GM19328 (cell line): ENCODE data around the gene PLCB4.

Source experiments
- ATAC-seq: cut with Tn5 transposase; IDR thresholded peaks from one replicate; pipeline ENCODE4 v1.9.1; 2021; ENCODE audit warnings: mild to moderate bottlenecking, moderate library complexity; ENCODE audit not compliant: unreplicated experiment

PLCB4 gene

DNA sequence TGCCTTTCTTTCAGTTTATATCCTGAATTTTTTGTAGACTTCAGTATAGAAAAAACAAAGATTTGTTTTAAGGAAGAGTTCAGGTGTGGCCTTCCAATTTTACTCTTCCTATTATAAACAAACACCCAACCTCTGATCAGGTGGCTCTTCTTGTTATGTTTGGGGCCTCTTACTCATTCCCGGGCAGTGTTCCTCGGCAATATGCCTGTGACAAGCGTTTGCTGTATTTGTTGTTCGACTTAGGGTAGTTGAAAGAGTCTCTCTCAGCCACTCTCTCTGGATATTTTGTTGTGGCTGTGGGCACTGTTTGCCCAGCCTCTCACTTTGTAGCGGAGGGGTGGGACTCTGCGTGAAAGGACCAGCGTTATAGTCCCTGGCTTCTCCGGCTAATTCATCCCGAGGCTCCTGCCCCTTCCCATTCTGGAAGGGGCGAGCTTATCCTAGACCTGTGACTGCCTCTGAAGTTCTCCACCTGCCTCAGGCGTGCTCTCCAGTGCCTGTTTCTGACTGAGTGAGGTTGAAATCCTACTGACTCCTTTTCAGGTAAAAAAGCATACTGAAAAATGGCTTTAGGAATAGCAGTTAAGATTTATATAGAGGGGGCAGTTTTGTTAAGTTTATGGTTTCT, 97.4 kb downstream of the PLCB4 start:
- ATAC-seq, result no peak

GRCh38 chr20:9169409-9169808, 100.5 kb downstream of the PLCB4 start:
- ATAC-seq, result no peak

DNA sequence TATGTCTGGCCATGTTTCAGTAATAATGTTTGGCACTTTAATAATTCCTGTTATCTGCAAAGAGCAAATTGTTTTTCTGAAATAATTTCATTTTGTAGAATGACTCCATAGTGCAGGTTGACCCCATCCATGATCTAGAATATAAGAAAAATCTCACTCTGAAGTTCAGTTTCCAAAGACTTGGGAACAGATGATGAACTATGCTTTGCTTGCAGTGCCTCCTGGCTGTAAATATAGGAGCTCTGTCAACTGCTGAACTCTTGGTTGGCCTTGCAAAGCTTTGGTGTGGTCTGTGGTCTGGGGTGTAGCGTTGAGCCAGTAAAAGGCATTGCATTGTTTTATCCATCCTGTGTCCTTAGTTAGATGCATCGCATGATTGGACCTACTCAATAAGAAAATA, 104.0 kb downstream of the PLCB4 start:
- ATAC-seq, result no peak

- no peak for ATAC-seq
These were observed 108.4 kb downstream of the PLCB4 start for GRCh38 chr20:9177278-9177677.

GRCh38 chr20:9179193-9179802, 110.4 kb downstream of the PLCB4 start:
- ATAC-seq, result no peak

GRCh38 chr20:9179867-9180266, 111.0 kb downstream of the PLCB4 start:
- ATAC-seq, result no peak

DNA sequence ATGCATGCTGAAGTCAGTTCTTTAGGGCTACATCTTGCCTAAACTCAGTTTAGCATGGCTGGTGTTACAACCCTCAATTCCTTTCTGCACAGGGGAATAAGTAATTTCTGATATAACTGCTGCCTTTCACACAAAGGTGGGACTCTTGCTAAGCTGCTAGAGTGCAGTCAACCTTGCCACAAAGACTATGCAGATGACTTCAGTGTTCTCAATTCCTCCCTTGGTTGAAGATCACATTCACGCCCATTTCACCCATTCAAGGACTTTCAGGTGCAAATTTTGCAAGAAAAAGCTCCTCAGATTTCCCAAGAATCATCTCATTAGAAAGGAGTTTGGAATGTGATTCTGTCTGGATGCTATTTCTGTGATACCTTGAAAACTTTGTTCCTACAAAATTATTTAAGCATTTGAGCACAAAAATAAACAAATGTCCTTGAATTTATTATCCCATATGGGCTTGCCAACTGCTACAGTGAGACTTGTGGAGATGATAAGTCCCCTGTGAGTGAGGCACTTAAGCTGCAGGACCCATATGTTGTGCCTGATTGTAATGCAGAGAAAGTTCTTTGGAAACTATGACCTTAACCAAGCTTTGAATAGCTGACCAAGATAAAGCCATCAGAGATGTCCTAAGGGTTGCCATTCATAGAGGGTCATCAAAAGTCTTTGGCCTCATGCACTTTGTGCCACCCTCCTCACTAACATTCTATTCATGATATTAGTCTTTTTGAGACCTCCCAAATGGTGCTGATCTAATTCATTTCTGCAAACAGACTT, 111.8 kb downstream of the PLCB4 start:
- no peak for ATAC-seq

- no peak for ATAC-seq
These were observed 116.6 kb downstream of the PLCB4 start for GRCh38 chr20:9185511-9185910.

- no peak for ATAC-seq
These were observed 117.5 kb downstream of the PLCB4 start for GRCh38 chr20:9186396-9186795.

DNA sequence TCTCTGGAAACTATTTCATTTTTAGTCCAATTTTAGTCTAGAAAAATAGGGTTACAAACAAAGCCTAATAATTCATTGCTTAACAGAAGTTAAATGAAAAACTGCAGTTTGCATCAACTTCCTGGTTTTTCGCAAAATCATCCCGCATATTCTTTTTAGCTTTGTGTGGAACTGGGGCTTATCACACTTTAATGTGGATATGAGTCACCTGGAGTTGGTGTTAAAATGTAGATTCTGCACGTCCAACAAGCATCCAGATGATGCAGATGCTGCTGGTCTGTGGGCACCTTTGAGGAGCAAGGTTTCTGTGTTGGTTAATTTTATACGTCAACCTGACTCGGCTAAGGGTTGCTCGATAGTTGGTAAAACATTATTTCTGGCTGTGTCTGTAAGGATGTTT, 126.1 kb downstream of the PLCB4 start:
- no peak for ATAC-seq

GRCh38 chr20:9196110-9196509, 127.2 kb downstream of the PLCB4 start:
- ATAC-seq, result no peak

DNA sequence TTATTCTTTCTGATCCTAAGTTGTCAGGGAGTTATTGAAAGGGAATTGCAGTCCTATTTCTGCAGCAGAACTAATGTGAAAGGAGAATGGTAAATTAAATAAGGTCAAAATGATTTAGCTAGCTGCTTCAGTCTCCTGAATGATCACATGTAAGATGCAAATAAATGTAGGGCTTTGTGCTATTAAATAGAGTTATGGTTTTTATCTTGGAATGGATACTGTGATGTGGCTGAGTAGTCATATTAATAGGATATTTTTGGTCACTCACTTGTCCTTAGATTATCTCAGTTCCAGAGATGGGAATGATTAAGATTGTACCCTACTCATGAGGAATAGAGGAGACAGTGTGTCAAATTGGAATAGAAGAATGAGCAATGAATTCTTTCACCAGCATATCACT, 129.6 kb downstream of the PLCB4 start:
- ATAC-seq, result no peak

DNA sequence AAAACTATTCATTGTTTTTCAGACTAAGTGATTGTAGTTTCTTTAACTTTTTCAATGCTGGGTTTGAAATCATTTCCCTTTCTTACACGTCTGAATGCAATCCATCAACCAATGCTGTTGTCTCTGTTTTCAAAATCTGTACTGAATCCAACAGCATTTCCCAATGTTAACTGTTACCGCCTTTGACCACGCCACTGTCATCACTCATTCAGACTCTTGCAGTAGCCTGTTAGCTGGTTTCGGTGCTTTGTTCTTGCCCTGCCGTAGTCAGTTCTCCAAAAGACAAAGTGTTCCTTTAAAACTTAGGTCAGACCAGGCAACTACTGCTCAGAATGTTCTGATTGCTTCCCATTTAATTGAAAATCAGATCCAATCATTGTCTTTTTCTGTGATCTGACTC, 131.3 kb downstream of the PLCB4 start:
- no peak for ATAC-seq

DNA sequence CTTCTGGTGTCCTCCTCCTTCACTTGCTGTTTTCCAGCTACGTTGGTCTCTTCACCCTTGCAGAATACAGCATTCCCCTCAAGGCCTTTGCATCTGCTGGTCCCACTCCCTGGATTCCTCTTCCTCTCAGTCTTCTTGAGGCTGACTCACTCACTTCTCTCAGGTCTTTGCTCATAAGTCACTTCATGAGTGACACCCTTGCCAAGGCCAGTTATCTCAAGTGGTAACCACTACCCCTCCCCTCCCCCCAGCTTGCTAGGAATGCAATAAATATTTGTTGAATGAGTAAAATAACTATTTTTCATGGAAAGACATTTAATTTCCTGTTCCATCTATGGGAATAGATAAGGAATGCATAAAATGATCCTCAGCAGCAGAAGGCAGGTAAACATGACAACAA, 131.7 kb downstream of the PLCB4 start:
- ATAC-seq, result no peak

DNA sequence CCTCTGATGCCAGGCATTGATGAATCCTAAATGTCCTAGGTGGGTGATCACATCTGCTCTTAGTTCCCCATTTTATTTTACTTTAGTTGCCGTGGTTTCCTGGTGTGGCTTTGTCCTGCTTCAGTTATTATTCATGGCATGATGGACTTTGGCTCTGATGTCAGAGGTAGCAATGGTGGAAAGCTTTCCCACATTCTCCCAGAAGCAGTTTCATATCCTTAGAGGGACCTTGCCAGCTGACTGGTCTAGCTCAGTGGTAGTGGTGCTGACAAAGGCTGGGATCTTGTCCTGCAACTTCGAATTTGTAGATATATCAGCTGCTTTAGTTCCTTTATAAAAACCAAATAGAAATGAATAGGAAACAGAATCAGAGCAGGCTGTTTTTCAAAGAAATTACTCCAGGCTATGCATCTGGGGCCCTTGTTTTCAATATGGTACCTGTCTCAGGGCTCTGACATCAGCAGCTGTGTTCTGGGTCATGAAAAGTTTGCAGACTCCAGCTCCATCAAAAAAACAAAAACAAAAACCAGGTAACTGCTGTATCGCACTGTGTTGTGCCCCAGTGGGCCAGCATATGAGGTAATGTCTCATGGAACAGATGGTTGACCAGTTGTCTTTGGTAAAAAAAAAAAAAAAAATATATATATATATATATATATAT, 133.7 kb downstream of the PLCB4 start:
- ATAC-seq, result no peak

DNA sequence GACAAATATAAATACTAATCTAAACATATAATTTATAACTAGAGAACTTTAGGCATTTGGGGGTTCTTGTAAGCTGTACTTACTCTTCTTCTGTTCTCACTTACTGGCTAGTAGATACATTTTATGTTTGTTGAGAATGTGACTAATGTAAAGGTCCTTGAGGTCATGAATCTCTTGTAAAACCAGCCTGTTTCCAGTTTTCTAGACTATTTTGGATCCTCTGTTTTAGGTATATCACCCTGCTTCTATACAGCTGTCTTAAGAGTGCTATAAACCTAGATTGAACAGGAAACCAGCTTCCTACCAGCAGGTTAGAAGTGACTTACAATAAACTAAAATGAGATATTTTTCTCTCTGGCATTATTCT, 134.2 kb downstream of the PLCB4 start:
- ATAC-seq, result no peak

GRCh38 chr20:9204979-9205378, 136.1 kb downstream of the PLCB4 start:
- no peak for ATAC-seq

DNA sequence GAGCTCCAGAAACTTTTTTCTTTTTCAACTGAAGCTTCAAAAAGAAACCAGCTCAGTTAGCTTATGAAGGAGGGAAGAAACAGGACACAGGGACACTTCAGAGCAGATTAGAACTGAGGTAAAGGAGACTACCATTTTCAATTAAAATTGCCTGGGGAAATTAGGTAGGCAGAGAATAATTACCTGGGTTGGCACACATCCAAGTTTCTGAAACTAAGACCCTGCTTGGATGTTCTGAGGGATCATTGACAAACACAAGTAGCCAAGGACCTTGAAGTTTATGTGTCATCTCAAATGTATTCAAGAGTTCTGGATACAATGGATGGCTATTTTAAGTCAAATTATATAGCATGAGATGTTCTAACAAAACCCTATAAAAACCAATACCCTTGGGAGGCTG, 137.6 kb downstream of the PLCB4 start:
- no peak for ATAC-seq

- ATAC-seq, result no peak
These were observed 138.4 kb downstream of the PLCB4 start for GRCh38 chr20:9207253-9207652.

DNA sequence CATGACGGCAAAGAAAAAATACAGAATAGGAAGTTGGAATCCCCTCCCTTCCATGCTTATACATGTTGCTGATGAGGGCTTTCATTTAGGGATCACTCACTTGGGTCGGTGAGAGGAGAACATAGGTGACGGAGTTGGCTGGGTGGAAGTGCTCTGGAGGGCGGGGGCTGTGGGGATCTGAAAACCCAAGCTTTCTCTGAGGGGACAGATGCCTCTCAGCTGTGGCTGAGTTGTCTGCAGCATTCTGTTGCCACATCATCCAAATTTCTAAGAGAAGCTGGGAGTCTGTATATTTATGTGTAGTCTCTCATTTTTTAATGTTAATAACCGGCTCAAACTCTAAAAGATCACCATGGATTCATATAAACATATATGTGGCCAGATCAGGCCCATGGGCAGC, 141.5 kb downstream of the PLCB4 start:
- no peak for ATAC-seq

- ATAC-seq, result no peak
These were observed 142.3 kb downstream of the PLCB4 start for GRCh38 chr20:9211016-9211760.
